Body of pancreas (tissue), 4 donors: ENCODE data around the gene TCF12. TPM values are rescaled to one million over a fixed set of nuclear protein-coding genes. Genes with fewer than 3 reads are reported as not detected.

Experiments
- ATAC-seq: fragments of 150-250 bp; one replicate; pipeline ENCODE4 v1.9.1; 2016
- DNase-seq, 4 donors: peaks; one replicate each; pipeline ENCODE4 v3.0.0-alpha.2; 2019
- H3K27ac ChIP-seq, 4 donors: fragments of 200-600 bp; sonication (generic); 1 replicate in 3 of 4; 2 replicates in 1 of 4; pipeline versions ENCODE4 v1.5.1 to v1.6.1; 2016 to 2019; ENCODE audit warnings: mild to moderate bottlenecking in 1 of 4, mixed read lengths in 1 of 4, moderate library complexity in 1 of 4
- H3K27me3 ChIP-seq, 2 donors: fragments of 200-600 bp; sonication (generic); one replicate each; pipeline ENCODE4 v1.6.0; 2016; ENCODE audit warnings: mild to moderate bottlenecking in 1 of 2
- H3K36me3 ChIP-seq, 2 donors: fragments of 200-600 bp; sonication (generic); replicated peaks in 1 of 2; 2 replicates each; pipeline ENCODE4 v1.5.1; 2016; ENCODE audit warnings: low read depth in 2 of 2; ENCODE audit not compliant: insufficient read depth in 1 of 2
- H3K4me1 ChIP-seq: fragments of 200-600 bp; sonication (generic); one replicate; pipeline ENCODE4 v1.6.0; 2016
- H3K4me3 ChIP-seq, 2 donors: fragments of 200-600 bp; sonication (generic); 1 replicate in 1 of 2; 2 replicates in 1 of 2; pipeline ENCODE4 v1.5.1; 2016 to 2019
- H3K9me3 ChIP-seq, 3 donors: fragments of 200-600 bp; sonication (generic); 1 replicate in 2 of 3; 2 replicates in 1 of 3; pipeline ENCODE4 v1.5.1; 2016
- POLR2A ChIP-seq, 3 donors: fragments of 450-650 bp; IDR thresholded peaks; one replicate each; pipeline ENCODE4 v1.6.1; 2016; ENCODE audit warnings: antibody characterized with exemption in 3 of 3, mild to moderate bottlenecking in 2 of 3
- WGBS, 2 donors: methylation state at CpG; one replicate each; pipeline ENCODE4 v1.1.5; 2017; 5-methylcytosine and 5-hydroxymethylcytosine counted together
- intact Hi-C: fragments of 100-400 bp; cut with DNase I; formaldehyde crosslinking; loops from one replicate; pipeline ENCODE4 v1.15.1; 2023
- total RNA-seq, 2 donors: library from RNA; depleted of rRNA; stranded (reverse); fragments of >200 nt; gene quantifications; one replicate each; pipeline ENCODE4 v1.1.0, GENCODE V29; 2016
- TF ChIP-seq, protein P1 (sequence below), 7 experiments: fragments of 450-650 bp in 4 of 7; fragments of 200-600 bp in 3 of 7; sonication (generic) in 3 of 7; IDR thresholded peaks; one replicate each; pipeline ENCODE4 v1.5.1; 2016 to 2019; ENCODE audit warnings: antibody characterized with exemption in 7 of 7

Gene TCF12
- total RNA-seq, 2 donors from 2014 or later, result 27.2 to 49.4 TPM

DNA sequence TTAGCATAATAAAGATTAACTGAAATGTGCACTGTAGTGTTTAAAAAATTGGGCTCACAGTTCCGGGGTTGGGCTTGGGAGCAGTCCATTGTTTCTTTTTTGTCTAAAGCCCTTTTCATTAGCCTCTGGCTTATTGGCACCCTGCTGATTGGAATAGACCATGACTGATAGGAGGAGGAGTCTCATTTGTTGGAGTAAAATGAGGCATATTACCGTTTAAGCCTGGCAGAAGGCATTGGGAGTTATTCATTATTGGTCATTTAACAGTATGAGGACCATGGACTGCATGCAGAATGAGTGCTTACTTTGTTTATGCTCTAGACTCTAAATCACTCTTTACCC is 318.8 kb downstream of the TCF12 start:
- Histone ChIP-seq H3K9me3 (no peaks in the 10 kb centered on the region), H3K4me1 (peaks cover 12% of the 10 kb centered on the region), H3K36me3 (peaks cover 0 to 4% of the 10 kb centered on the region in 2 donors), H3K4me3 (no peak overlapping the region), H3K27ac (no peak overlapping the region), H3K27me3 (no peaks in the 10 kb centered on the region)
- ATAC-seq (no peak), DNase-seq (no peak)
- TF ChIP-seq, protein P1, sequence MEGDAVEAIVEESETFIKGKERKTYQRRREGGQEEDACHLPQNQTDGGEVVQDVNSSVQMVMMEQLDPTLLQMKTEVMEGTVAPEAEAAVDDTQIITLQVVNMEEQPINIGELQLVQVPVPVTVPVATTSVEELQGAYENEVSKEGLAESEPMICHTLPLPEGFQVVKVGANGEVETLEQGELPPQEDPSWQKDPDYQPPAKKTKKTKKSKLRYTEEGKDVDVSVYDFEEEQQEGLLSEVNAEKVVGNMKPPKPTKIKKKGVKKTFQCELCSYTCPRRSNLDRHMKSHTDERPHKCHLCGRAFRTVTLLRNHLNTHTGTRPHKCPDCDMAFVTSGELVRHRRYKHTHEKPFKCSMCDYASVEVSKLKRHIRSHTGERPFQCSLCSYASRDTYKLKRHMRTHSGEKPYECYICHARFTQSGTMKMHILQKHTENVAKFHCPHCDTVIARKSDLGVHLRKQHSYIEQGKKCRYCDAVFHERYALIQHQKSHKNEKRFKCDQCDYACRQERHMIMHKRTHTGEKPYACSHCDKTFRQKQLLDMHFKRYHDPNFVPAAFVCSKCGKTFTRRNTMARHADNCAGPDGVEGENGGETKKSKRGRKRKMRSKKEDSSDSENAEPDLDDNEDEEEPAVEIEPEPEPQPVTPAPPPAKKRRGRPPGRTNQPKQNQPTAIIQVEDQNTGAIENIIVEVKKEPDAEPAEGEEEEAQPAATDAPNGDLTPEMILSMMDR (IDR thresholded peaks at IDR 0.05), result no peak
- no peak for TF ChIP-seq POLR2A (IDR thresholded peaks at IDR 0.05)
- intact Hi-C loops, result no loop called here
- 20 to 31% methylated on average over 2 of the region's 2 CpGs for WGBS, 2 donors

DNA sequence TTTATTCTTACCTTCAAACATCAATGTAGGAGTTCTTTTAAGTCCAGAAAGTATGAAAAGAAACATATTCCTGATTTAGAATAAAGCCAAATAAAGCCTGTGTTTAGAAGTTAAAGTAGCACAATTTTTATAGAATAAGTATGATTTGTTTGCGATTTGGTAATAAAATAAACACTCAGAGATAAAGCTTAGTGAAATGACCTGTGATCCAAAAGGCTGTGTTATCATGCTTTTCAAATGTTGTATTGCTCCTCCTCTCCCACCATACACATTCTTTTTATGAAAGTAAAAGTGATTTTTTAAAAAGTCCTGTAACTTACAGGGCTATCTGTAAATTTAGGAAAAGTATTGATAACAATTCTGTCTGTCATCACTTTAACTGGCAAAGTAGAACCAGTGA is 319.2 kb downstream of the TCF12 start:
- no peaks in the 10 kb centered on the region for H3K9me3 ChIP-seq
- 37 to 39% methylated on average over 1 of the region's 1 CpG for WGBS, 2 donors
- no peak for ATAC-seq
- no peak for TF ChIP-seq POLR2A (IDR thresholded peaks at IDR 0.05)
- TF ChIP-seq, protein P1 (IDR thresholded peaks at IDR 0.05), result no peak
- H3K4me3 ChIP-seq, result no peak overlapping the region
- H3K4me1 ChIP-seq, result peaks cover 12% of the 10 kb centered on the region
- no peak for DNase-seq
- H3K27me3 ChIP-seq, result no peaks in the 10 kb centered on the region
- peaks cover 0 to 4% of the 10 kb centered on the region in 2 donors for H3K36me3 ChIP-seq
- intact Hi-C loops, result no loop called here
- no peak overlapping the region for H3K27ac ChIP-seq

DNA sequence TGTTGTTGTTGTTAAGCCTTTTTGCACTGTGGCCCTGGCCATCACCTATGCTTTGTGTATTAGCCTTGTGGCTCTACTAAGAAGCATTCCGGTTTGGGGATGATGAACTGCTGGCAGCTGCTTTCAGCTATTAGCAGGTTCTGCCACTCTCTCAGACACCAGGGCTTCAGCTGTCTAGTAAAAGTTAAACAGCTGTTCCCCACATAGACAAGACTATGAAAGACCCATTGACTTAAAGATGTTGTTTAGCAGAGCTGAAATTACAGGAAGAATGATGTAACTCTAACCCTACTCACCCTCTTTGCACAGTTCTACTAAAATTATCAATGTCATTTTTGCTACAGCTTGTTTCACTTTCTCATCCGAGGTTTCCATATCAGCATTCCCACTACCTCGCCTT is 326.7 kb downstream of the TCF12 start:
- WGBS, 2 donors, result 40 to 69% methylated on average over 2 to 3 of the region's 3 CpGs
- Histone ChIP-seq H3K27ac (no peak overlapping the region), H3K27me3 (no peaks in the 10 kb centered on the region), H3K36me3 (no peaks in the 10 kb centered on the region), H3K4me1 (no peaks in the 10 kb centered on the region), H3K9me3 (no peaks in the 10 kb centered on the region), H3K4me3 (no peak overlapping the region)
- intact Hi-C loops, result no loop called here
- ATAC-seq (no peak), DNase-seq (no peak)
- TF ChIP-seq, protein P1 (IDR thresholded peaks at IDR 0.05), result no peak
- TF ChIP-seq POLR2A (IDR thresholded peaks at IDR 0.05), result no peak

DNA sequence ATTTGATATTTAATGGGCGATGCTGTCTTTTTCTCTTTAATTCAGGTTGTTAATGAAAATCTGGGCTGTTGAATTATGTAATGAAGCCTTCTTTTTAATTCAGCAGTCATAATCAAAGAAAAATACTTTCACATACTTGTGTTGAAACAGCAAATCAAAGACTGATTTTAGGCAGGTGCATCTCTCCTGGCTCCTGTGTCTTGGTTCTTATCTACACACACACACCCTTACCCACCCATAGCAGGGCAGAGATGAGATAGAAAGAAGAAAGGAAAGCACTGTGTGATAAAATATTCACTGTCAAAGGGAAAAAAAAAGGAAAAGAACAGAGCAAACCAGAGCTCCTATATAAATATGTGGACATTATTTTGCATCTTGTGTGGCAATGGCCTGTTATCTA is 327.3 kb downstream of the TCF12 start:
- Histone ChIP-seq H3K36me3 (no peaks in the 10 kb centered on the region), H3K27me3 (no peaks in the 10 kb centered on the region), H3K27ac (no peak overlapping the region), H3K4me3 (no peak overlapping the region), H3K4me1 (no peaks in the 10 kb centered on the region), H3K9me3 (no peaks in the 10 kb centered on the region)
- ATAC-seq (no peak), DNase-seq (no peak)
- 95 to 97% methylated on average over 1 of the region's 1 CpG for whole genome bisulfite sequencing, 2 donors
- TF ChIP-seq, protein P1 (IDR thresholded peaks at IDR 0.05), result no peak
- no peak for TF ChIP-seq POLR2A (IDR thresholded peaks at IDR 0.05)
- intact Hi-C loops, result no loop called here

DNA sequence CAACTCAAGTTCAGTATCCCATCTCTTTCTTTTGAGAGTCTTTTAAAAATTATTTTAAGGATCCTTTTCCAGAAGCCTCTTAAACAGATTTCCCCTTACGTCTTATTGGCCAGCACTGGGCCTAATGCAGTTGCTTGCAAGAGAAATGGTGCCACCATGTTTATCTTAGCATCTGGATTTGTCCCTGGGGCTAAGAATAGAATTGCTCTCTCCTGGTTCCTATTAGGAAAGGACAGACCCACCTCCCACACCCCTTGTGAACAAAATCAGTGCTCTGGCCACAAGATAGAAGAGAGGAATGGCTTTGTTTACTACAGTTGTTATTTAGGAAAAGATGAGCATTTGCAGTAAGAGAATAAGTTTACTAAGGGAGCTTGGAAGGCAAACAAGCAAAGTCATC is 329.6 kb downstream of the TCF12 start:
- 100% methylated on average over 1 of the region's 1 CpG for WGBS, 2 donors
- intact Hi-C loops, result no loop called here

More for the DNA sequence above, 329.6 kb downstream of the TCF12 start:
- Histone ChIP-seq H3K27me3 (no peaks in the 10 kb centered on the region), H3K4me3 (no peak overlapping the region), H3K36me3 (peaks cover 0 to 3% of the 10 kb centered on the region in 2 donors), H3K9me3 (no peaks in the 10 kb centered on the region), H3K27ac (no peak overlapping the region), H3K4me1 (no peaks in the 10 kb centered on the region)
- DNase-seq (no peak), ATAC-seq (no peak)
- TF ChIP-seq, protein P1 (IDR thresholded peaks at IDR 0.05), result no peak
- TF ChIP-seq POLR2A (IDR thresholded peaks at IDR 0.05), result no peak
